ENCODE data around the gene SLC4A4.

Gene SLC4A4

GRCh38 chr4:71377561-71377960 lies 38.7 kb downstream of the SLC4A4 start:
- TF ChIP-seq FOXM1 (IDR thresholded peaks at IDR 0.05; ENCODE audit: borderline replicate concordance, low read depth) (no peak), TEAD4 (IDR thresholded peaks at IDR 0.05) (no peak), MAX (IDR thresholded peaks at IDR 0.05) (no peak), REST (IDR thresholded peaks at IDR 0.05; ENCODE audit: low read depth) (no peak), TAF1 (IDR thresholded peaks at IDR 0.05; ENCODE audit: low read depth) (no peak), EP300 (IDR thresholded peaks at IDR 0.05; ENCODE audit: borderline replicate concordance) (no peak), YY1 (IDR thresholded peaks at IDR 0.05; ENCODE audit: low read depth) (no peak), USF1 (IDR thresholded peaks at IDR 0.05) (no peak)

GRCh38 chr4:71379126-71379525 lies 40.3 kb downstream of the SLC4A4 start:
- TF ChIP-seq TAF1 (IDR thresholded peaks at IDR 0.05; ENCODE audit: low read depth) (no peak), REST (IDR thresholded peaks at IDR 0.05; ENCODE audit: low read depth) (no peak), YY1 (IDR thresholded peaks at IDR 0.05; ENCODE audit: low read depth) (no peak), NFIC (IDR thresholded peaks at IDR 0.05) (no peak), CREB1 (IDR thresholded peaks at IDR 0.05; ENCODE audit: low read depth) (no peak), FOXM1 (IDR thresholded peaks at IDR 0.05; ENCODE audit: borderline replicate concordance, low read depth) (no peak), EGR1 (IDR thresholded peaks at IDR 0.05) (no peak)

- TF ChIP-seq MAX (IDR thresholded peaks at IDR 0.05) (no peak), TAF1 (IDR thresholded peaks at IDR 0.05; ENCODE audit: low read depth) (no peak), EGR1 (IDR thresholded peaks at IDR 0.05) (no peak), ZBTB7A (IDR thresholded peaks at IDR 0.05; ENCODE audit: low read depth) (no peak), FOXM1 (IDR thresholded peaks at IDR 0.05; ENCODE audit: borderline replicate concordance, low read depth) (no peak), CREB1 (IDR thresholded peaks at IDR 0.05; ENCODE audit: low read depth) (no peak), YY1 (IDR thresholded peaks at IDR 0.05; ENCODE audit: low read depth) (no peak), TCF12 (IDR thresholded peaks at IDR 0.05; ENCODE audit: low read depth) (no peak), RAD21 (IDR thresholded peaks at IDR 0.05; ENCODE audit: low read depth) (no peak), EP300 (IDR thresholded peaks at IDR 0.05; ENCODE audit: borderline replicate concordance) (no peak), CEBPB (IDR thresholded peaks at IDR 0.05) (no peak), TEAD4 (IDR thresholded peaks at IDR 0.05) (no peak), NFIC (IDR thresholded peaks at IDR 0.05) (no peak), USF1 (IDR thresholded peaks at IDR 0.05) (no peak)
Measured at GRCh38 chr4:71380788-71381187, 42.0 kb downstream of the SLC4A4 start.

GRCh38 chr4:71382125-71382899 lies 43.5 kb downstream of the SLC4A4 start:
- TF ChIP-seq EGR1 (IDR thresholded peaks at IDR 0.05) (no peak), REST (IDR thresholded peaks at IDR 0.05; ENCODE audit: low read depth) (no peak), TEAD4 (IDR thresholded peaks at IDR 0.05) (no peak), RAD21 (IDR thresholded peaks at IDR 0.05; ENCODE audit: low read depth) (no peak), NFIC (IDR thresholded peaks at IDR 0.05) (no peak), CREB1 (IDR thresholded peaks at IDR 0.05; ENCODE audit: low read depth) (no peak), TCF12 (IDR thresholded peaks at IDR 0.05; ENCODE audit: low read depth) (no peak), EP300 (IDR thresholded peaks at IDR 0.05; ENCODE audit: borderline replicate concordance) (no peak), YY1 (IDR thresholded peaks at IDR 0.05; ENCODE audit: low read depth) (no peak), ZBTB7A (IDR thresholded peaks at IDR 0.05; ENCODE audit: low read depth) (no peak), FOXM1 (IDR thresholded peaks at IDR 0.05; ENCODE audit: borderline replicate concordance, low read depth) (no peak), TAF1 (IDR thresholded peaks at IDR 0.05; ENCODE audit: low read depth) (no peak), CEBPB (IDR thresholded peaks at IDR 0.05) (no peak), MAX (IDR thresholded peaks at IDR 0.05) (no peak), USF1 (IDR thresholded peaks at IDR 0.05) (no peak)
